Measurements from ENCODE around the gene SF1. TPM values are rescaled to one million over a fixed set of nuclear protein-coding genes. Genes with fewer than 3 reads are reported as not detected.
A peak's percentile ranks its signal among the peaks of the same experiment; 100 is the strongest.

SF1 gene
- total RNA-seq, 1 donor, result 95.9 TPM

GRCh38 chr11:64726211-64726641, 52.1 kb downstream of the SF1 start:
- H3K4me3 ChIP-seq (ENCODE audit: low read depth, low read length), result no peak overlapping the region
- DNase-seq (ENCODE audit: low read depth), result no peak
- no peak for TF ChIP-seq CTCF (IDR thresholded peaks at IDR 0.05; ENCODE audit: insufficient read depth, low read depth, low read length)

- DNase-seq (ENCODE audit: low read depth), result no peak
- H3K4me3 ChIP-seq (ENCODE audit: low read depth, low read length), result no peak overlapping the region
- no peak for TF ChIP-seq CTCF (IDR thresholded peaks at IDR 0.05; ENCODE audit: insufficient read depth, low read depth, low read length)
Observed at GRCh38 chr11:64724863-64725532, 53.3 kb downstream of the SF1 start.

- no peak overlapping the region for H3K4me3 ChIP-seq (ENCODE audit: low read depth, low read length)
- no peak for TF ChIP-seq CTCF (IDR thresholded peaks at IDR 0.05; ENCODE audit: insufficient read depth, low read depth, low read length)
- no peak for DNase-seq (ENCODE audit: low read depth)
Observed at GRCh38 chr11:64723907-64724862, 54.2 kb downstream of the SF1 start.

GRCh38 chr11:64723117-64723906, 55.0 kb downstream of the SF1 start, which contains the start of gene NRXN2:
NRXN2 (minus strand) TSS chr11:64723197; CDS start chr11:64713699, 9,498 bp downstream.
- peak within 1 kb of the TSS; percentile 72 for H3K4me3 ChIP-seq (ENCODE audit: low read depth, low read length)
- TF ChIP-seq CTCF (IDR thresholded peaks at IDR 0.05; ENCODE audit: insufficient read depth, low read depth, low read length), result peak; percentile 93
- peak; percentile 76 for DNase-seq (ENCODE audit: low read depth)

- TF ChIP-seq CTCF (IDR thresholded peaks at IDR 0.05; ENCODE audit: insufficient read depth, low read depth, low read length), result no peak
- no peak for DNase-seq (ENCODE audit: low read depth)
- no peak overlapping the region for H3K4me3 ChIP-seq (ENCODE audit: low read depth, low read length)
Observed at GRCh38 chr11:64722141-64723065, 55.9 kb downstream of the SF1 start.
